Muscle of arm (tissue), 12 donors: ENCODE results near the gene CCT5. TPM values are rescaled to one million over a fixed set of nuclear protein-coding genes. Genes with fewer than 3 reads are reported as not detected.
"Not testable (repeated sequence)": the region's sequence is repeated elsewhere in the genome, so short reads cannot be mapped to it uniquely, and the experiment has no call there.

Experiments
- DNase-seq: peaks from one replicate; pipeline ENCODE4 v3.0.0-alpha.2; 2013
- polyA plus RNA-seq, 12 donors: library from polyadenylated mRNA; unstranded; fragments of 120-200 nt; gene quantifications; one replicate each; pipeline ENCODE4 v1.2.1, GENCODE V29; 2013; ENCODE audit not compliant: insufficient read length in 12 of 12

The CCT5 gene
- polyA plus RNA-seq, 12 donors, result 138 to 204 (median 178) TPM; not detected in 1

- no peak for DNase-seq
Observed at GRCh38 chr5:10272053-10272874, 22.2 kb downstream of the CCT5 start.

DNA sequence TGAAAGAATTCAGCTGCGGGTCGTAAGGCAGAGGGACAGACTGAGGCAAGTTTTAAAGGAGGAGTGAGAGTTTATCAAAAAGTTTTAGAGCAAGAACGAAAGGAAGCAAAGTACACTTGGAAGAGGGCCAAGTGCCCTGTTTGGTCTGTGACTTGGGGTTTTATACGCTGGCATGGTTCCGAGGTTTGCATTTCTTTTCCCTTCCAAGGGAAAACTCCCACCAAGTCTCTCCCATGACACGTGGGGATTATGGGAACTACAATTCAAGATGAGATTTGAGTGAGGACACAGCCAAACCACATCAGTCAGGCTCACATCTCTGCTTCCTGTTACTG is 22.8 kb downstream of the CCT5 start:
- DNase-seq, result not testable (repeated sequence)

GRCh38 chr5:10275460-10275859 is 25.4 kb downstream of the CCT5 start:
- no peak for DNase-seq

DNA sequence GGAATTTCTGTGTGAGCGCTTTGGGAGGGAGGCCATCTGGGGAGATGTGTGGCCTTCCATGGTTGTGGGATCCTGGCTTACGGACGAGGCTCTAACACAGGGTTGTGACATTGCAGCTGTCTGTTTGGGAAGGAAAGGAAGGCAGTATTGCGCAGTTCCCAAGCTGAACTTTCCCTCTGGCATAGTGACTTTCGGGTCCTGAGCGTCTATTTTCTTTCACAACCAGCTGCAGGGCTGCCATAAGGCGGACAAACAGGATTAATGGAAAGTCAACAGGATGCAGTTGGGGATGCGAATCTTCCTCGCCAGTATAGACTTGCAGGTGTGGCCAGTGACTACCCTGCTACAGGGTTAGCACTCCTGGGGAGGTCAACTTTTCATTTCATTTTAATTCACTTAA is 25.9 kb downstream of the CCT5 start:
- no peak for DNase-seq

GRCh38 chr5:10276691-10277090 is 26.6 kb downstream of the CCT5 start:
- DNase-seq, result no peak

- no peak for DNase-seq
Observed at GRCh38 chr5:10277773-10278630, 27.9 kb downstream of the CCT5 start.

DNA sequence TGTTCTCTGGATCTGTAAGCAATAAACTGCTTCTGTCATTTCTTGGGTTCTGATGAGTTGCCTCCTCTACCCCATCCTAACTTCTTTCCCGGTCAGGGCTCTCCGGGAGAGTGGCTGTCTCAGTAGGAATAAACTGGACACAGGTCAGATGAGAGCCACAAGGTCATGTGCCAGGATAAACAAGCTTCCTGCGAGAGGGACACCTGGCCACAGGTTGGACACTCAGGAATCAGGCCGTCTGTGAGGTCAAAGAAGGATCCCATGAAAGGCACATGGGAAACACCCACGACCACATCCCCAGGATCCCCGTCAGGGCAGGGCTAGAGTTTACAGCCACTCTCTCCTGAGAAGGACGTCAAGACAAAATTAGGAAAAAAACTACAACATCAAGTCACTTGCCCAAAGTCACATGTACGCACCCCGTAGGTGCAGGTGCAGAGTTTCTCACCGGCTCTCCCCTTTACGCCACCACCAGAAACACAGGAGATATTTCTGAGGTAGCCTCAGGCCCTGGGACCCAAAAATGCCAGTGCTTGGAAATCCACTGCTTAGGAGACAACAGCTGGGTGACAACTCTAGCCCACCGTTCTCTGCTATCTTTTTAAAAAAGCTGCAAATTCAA is 28.7 kb downstream of the CCT5 start:
- no peak for DNase-seq

GRCh38 chr5:10279328-10279727 is 29.2 kb downstream of the CCT5 start:
- no peak for DNase-seq

DNA sequence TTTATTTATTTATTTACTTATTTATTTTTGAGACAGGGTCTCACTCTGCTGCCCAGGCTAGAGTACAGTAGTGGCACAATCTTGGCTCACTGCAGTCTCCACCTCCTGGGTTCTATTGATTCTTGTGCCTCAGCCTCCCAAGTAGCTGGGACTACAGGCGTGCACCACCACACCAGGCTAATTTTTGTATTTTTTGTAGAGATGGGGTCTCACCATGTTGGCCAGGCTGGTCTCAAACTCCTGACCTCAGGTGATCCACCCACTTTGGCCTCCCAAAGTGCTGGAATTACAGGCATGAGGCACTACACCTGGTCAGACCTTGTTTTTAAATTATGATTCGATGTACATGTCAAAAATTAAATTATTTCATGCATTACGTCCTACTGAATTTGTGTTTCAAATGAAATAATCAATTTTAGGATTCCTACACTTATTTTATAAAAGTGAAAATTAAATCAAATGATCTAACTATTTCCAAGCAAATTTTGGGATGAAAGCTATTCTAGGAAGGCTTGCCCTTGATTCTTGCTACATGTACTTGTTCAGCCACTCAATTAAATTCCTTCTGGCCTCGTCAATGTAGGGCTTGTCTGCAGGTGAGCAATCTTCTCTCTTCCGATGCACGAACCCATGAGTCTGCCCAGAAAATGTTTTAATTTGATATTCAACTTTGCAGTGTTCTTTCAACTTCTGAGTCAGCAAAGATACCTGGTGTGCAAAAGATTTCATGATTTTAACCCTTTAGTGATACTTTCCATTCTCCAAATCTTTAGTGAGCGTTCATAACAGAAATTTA is 30.0 kb downstream of the CCT5 start:
- DNase-seq, result no peak

DNA sequence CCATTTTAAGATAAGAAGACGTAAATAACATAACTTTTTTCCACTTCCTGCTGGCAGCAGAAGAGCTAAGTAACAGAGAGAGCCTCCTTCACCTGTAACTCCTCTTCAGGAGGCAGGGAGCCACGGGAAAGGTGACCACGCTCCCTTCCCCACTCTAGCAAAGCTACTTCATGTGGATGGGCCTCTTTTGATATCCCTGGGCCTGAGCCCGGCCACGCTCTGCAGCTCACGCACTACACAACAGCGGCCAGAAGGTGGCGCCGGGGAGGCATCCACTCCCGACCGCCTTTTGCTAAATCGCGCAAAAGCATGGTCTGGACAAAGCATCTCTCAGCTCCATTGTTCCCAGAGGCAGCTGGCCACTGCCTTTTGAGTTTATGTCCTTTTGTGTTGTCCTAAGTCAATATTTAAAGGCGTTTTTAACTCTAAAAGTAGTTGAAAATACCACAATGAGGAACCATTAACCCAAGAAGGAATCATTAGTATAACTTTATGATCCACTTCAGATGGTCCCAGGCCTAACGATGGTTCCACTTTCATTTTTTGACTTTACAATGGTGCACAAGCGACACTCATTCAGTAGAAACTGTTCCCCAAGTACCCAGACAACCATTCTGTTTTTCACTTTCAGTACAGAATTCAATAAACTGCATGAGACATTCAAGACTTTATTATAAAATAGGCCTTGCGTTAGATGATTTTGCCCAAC is 34.0 kb downstream of the CCT5 start:
- peak; percentile 84 for DNase-seq

DNA sequence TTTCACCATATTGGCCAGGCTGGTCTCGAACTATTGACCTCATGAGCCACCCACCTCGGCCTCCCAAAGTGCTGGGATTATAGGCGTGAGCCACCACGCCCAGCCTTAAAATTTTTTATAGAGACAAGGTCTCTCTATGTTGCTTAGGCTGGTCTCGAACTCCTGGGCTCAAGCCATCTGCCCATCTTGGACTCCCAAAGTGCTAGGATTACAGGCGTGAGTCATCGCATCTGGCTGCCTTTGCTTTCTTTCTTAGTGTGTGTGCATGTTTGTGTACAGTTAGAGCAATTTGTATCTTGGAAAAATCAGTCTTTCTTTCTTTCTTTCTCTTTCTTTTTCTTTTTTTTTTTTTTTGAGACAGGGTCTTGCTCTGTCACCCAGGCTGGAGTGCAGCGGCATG is 35.3 kb downstream of the CCT5 start:
- not testable (repeated sequence) for DNase-seq

- peak; percentile 75 for DNase-seq
Observed at GRCh38 chr5:10286162-10286861, 36.2 kb downstream of the CCT5 start.

DNA sequence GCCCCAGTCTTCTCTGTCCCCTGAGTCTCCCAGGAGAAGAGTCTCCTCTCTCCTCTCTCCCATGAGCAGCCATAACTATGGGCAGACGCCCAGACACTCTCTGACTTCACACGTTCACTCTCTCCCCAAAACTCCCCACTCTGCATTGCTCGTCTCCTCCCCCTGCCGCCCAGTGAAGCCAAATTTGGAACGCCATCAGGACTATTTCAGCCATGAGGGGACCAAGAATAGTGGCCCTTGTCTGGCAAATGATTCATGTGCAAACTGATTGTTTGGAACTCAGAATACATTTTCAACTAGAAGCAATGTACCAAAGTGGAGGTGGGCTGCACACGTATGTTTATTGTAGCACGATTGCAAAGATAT is 36.8 kb downstream of the CCT5 start:
- DNase-seq, result no peak

DNA sequence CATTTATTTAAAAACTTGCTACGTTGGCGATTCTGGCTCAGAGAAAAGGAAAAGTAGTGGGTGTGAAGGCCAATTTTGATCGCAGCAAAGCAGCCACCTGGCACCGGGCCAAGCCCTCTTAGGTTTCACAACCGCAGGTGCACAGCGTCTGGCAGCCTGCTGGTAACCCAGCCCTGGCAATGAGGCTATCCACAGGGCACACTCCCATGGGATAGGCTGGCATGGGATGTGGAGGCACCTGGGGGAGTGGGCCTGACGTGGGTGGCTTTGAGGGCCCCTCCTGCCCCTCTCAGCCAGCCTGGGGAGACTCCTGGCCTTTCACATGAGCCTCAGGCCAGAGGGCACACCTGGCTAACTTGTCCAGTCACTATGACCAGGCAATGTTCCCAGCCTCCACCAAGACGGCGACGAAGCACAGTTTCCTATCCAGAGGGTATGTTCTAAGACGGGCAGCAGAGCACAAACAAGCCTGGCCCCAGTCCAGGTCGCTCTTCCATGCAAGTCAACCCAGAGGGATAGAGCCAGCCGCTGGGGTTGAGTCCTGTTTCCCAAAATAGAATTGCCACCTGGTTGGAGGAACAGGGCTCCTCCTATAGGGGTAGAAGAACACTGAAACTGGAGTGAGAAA is 38.6 kb downstream of the CCT5 start:
- no peak for DNase-seq

DNA sequence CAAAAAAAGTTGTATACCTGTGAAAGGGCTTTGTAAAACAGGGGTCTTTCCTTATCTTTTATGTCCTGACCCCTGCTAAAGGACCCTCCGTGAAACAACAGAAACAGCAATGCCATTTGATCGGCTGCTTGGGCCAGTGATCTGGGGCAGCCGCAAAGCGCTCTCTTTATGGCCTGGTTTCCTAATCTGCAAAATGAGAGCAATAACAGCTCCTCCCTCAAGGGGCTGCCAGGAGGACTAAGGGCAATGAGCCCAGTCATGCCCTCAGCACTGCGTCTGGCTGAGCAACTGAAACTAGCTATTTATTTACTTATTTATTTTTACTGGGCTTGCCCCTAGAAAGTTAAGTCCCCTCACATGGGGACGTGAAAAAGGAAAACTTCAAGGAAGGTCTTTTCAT is 39.3 kb downstream of the CCT5 start:
- no peak for DNase-seq

DNA sequence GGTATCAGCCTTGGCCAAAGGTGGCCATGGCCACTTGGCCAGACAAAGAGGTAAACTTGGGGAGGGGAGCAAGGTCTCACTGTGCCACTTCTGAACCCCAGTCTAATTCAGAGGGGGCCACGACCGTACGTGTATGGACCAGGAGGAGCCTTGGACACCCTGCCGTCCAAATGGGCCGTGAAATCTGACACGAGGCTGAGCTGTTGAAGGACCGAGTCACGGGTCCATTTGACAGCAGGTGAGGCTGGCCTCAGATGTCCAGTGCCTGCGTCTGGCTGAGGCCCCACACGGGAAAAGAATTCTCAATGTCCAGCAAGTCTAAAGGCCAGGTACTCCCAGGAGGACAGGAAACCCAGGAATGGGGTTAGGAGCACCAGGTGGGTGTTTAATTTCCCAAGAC is 39.9 kb downstream of the CCT5 start:
- DNase-seq, result no peak

GRCh38 chr5:10290438-10290837 is 40.4 kb downstream of the CCT5 start:
- no peak for DNase-seq

DNA sequence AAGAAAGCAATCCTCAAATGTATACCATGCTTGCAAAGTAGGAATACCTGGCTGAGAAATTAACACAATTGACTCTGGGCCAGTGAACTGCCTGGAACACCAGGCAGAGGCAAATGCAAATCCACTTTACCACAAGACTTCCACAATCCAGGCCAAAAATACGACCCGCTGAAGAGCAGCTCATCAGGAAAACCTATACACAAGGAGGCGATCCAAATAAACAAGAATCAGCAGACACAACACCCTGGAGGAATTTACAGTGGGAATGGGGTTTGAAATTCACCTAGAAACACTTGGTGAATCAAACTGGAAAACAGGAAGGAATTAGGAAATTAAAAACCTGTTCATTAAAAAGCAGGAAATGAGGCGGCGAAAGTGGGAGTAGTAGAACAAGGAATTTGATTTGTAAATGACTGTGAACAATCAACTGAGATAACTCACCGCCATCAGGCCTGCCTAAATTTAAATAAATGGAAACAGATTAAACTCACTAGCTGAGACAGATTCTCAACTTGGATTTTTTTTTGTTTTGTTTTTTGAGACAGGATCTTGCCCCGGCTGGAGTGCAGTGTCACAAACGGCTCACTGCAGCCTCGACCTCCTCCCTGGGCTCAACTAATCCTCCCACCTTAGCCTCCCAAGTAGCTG is 41.7 kb downstream of the CCT5 start:
- DNase-seq, result no peak

- no peak for DNase-seq
Observed at GRCh38 chr5:10293907-10294662, 44.0 kb downstream of the CCT5 start.
